ENCODE data around the gene USP13.
"Not testable (repeated sequence)": the region's sequence is repeated elsewhere in the genome, so short reads cannot be mapped to it uniquely, and the experiment has no call there.

Gene USP13, protein sequence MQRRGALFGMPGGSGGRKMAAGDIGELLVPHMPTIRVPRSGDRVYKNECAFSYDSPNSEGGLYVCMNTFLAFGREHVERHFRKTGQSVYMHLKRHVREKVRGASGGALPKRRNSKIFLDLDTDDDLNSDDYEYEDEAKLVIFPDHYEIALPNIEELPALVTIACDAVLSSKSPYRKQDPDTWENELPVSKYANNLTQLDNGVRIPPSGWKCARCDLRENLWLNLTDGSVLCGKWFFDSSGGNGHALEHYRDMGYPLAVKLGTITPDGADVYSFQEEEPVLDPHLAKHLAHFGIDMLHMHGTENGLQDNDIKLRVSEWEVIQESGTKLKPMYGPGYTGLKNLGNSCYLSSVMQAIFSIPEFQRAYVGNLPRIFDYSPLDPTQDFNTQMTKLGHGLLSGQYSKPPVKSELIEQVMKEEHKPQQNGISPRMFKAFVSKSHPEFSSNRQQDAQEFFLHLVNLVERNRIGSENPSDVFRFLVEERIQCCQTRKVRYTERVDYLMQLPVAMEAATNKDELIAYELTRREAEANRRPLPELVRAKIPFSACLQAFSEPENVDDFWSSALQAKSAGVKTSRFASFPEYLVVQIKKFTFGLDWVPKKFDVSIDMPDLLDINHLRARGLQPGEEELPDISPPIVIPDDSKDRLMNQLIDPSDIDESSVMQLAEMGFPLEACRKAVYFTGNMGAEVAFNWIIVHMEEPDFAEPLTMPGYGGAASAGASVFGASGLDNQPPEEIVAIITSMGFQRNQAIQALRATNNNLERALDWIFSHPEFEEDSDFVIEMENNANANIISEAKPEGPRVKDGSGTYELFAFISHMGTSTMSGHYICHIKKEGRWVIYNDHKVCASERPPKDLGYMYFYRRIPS

DNA sequence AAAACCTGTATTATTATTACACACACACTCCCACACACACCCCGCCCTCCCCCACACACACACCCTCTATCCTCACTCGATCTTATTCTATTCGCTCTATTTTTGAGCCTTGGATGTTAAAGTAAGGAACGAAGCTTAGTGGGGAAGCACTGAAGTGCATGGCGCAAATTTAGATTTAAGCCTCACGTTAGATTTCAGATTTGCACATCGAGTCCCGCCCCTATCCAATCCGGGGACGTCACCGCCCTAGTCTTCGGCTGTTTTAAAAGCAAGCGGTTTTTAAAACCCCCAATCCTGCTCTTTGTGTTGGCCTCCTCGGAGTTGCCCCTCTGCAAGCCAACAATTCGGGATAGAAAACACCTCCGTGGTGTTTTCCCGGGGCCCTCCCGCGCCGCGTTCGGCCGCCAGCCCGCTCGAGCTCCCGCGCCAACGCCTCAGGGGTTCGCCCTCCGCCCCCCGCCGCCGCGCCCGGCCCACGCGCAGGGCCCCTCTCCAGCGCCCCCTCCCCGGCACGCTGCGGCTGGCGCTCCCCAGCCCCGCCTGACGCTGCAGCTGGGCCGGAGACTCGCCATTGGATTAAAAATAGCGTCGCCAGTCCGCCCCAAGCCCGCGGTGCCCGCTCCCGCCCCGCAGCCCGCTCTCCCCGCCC is at the start of gene USP13:
USP13 (plus strand) TSS at position 594 of the 649 bp plus-strand sequence. CDS start 186 bp downstream, outside the sequence.
- peak; percentile 76 for DNase-seq (ENCODE audit: low spot score)

DNA sequence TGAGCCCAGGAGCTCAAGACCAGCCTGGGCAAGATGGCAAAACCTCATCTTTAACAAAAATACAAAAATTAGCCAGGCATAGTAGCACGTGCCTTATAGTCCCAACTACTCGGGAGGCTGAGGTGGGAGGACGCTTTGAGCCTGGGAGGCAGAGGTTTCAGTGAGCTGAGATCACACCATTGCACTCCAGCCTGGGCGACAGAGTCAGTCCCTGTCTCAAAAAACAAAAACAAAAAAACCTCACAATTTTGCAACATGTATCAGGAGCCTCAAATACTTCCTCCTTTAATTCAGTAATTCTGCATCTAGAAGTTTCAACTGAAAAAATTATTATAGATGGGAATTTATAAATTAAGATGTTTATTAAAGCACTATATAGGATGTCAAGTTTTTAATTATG is 49.5 kb upstream of the USP13 start:
- no peak for DNase-seq (ENCODE audit: low spot score)

DNA sequence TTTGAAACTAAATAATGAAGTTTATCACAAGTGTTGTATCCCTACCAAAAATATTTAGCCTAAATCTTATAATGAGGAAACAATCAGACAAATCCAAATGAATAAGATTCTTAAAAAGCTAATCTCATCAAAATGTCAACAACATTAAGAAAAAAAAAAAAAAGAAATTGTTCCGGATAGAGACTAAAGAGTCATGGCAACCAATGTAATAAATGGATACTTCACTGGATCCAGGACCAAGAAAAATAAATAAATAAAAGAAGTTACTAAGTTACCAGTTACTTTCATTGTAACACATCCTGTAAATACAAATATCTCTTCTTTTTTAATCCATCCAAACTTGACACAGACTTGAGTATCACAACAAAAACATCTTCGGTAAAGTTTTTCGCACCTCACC is 49.0 kb upstream of the USP13 start:
- DNase-seq (ENCODE audit: low spot score) = no peak

DNA sequence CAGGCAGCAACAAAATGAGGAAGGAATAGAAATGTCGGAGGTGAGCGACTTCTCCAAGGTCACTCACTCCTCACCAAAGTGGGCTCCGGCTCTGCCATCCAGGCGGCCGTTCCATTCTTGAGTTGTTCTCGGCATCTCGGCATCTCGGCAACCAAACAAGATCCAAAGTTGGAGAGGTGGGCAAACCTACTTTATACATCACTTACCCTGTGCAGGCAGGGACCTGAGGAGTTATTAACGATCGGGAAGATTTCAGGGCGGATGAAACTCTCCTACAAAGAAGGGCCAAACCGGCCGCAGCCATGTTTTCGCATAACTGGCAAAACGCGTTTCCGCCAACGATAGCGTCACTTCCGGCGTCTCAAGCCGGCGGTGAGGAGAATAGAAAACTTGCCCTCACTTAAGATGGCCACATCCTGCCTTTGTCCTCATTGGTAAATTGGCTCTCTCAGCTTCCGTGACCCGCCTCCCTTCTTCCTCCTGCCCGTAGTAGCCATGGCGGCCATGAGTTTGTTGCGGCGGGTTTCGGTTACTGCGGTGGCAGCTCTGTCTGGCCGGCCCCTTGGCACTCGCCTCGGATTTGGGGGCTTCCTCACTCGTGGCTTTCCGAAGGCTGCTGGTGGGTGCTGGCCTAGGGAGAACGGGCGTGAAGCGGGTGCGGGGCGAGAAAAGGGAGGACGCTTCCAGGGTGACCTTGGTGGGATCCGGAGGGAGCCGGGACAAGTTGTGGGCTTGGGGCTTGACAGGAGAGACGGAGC is 48.3 kb upstream of the USP13 start, which contains the start of the genes MRPL47 and NDUFB5:
MRPL47 (minus strand) TSS at position 318 of the 758 bp plus-strand sequence; CDS start at position 304, 14 bp downstream.
NDUFB5 (plus strand) TSS at position 474 of the 758 bp plus-strand sequence; CDS start at position 496, 22 bp downstream.
- peak; percentile 97 for DNase-seq (ENCODE audit: low spot score)

DNA sequence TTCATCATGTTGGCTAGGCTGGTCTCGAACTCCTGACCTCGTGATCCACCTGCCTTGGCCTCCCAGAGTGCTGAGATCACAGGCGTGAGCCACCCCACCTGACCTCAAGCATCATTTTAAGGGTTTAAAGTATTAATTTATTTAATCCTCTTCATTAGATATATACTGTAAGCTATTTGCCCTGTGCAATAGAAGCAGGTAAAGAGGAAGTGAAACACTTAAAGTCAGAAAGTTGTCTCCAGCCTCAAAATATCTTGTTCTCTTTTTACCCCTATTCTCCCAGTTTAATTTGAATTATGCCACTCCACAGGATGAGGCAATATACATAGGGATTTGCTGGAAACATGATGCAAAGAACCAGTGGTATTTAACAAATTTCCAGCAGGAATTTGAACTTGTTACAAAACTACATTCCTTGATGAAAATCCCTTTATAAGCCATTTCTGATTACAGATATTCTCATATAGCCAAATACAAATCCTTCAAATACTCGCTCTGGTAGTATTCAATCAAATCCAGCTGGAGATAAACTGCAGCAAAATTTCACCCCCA is 46.2 kb upstream of the USP13 start:
- DNase-seq (ENCODE audit: low spot score) = no peak

DNA sequence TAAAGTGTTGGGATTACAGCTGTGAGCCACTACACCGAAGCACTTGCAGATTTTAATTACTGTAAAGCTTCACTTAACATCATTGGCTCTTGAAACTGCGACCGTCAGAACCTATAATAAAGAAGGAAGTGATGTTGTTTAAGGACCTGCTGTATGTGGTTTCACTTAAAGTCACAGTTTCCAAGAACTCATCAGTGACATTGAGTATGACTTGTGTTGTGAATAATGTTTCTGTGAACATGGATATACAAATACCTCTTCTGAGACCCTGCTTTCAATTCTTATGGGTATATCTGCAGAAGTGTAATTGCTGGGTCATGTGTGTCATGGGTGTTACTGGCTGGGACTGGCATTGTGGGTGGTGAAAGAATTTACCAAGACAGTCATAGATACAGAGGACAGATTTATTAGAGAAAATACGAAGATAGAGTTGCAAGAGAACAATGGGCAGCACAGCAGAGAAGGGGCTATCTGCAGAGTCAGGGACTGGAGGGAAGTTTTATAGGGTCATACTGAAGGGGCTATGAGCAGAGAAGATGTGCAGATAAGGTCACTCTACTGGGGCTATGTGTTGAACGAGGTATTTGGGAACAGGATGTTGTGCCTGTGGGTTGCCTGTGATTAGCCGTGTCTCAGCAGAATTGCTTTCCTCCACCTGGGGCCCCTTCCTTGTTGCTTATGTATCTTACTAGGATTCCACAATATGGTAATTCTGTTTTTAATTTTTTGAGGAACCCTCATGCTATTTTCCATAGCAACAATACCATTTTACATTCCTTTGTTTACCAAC is 43.7 kb upstream of the USP13 start:
- no peak for DNase-seq (ENCODE audit: low spot score)

DNA sequence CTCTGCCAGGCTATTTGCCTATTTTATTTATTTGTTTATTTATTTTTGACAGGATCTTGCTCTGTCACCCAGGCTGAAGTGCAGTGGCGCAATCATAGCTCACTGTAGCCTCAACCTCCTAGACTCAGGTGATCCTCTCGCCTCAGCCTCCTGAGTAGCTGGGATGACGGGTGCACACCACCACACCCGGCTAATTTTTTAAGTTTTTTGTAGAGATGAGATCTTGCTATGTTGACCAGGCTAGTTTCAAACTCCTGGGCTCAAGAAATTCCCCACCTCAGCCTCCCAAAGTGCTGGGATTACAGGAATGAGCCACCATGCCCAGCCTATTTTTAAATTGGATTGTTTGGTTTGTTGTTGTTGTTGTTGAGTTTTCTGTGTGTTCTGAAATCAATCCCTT is 42.8 kb upstream of the USP13 start:
- no peak for DNase-seq (ENCODE audit: low spot score)

DNA sequence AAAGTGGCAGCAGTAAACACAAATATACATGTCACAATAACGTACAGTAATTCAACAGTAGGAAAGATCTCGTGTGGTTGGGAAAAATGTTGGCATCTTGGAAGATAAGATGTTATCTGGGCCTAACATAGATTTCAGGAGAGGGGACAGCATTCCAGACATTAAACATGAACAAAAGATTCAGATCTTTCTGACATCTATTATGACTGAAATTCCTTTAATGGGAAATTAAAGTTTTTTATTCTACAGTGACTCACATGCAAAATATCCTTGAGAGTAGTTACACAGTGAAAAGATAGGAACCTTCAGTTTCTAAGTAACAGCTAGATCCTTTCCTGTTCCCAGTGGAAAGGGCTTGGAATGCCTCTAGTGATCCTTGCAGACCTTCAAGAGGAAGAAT is 39.0 kb upstream of the USP13 start:
- DNase-seq (ENCODE audit: low spot score) = peak; percentile 50

DNA sequence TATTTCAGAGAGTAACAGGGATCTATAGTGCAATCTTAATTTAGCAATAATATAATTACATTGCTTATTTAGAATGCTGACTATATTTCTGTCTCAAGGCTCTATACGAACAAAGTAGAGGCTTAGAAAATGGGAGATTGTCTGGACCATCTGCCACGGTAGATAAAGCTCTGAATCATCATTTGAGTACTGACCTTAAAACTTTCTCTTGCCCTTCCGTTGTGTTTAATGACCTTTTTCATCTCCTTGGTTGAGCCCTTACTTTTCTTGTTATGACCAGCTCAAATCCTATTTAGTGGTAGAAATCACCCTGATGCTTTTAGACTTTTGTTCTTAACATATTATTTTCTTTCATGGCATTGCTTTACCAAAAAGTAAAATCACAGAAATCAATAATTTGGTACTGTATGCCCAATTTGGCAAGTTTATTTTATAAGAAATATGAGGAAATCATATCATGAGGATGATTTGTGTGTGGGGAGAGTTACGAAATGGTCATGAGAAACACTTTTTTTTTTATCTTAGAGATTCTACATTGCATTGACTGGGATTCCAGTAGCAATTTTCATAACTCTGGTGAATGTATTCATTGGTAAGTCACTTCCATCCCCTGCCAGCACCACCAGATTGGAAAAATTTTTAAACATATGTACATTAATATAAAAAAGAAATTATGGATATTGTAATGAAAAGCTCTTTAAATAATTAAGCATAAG is 37.2 kb upstream of the USP13 start:
- DNase-seq (ENCODE audit: low spot score) = no peak

DNA sequence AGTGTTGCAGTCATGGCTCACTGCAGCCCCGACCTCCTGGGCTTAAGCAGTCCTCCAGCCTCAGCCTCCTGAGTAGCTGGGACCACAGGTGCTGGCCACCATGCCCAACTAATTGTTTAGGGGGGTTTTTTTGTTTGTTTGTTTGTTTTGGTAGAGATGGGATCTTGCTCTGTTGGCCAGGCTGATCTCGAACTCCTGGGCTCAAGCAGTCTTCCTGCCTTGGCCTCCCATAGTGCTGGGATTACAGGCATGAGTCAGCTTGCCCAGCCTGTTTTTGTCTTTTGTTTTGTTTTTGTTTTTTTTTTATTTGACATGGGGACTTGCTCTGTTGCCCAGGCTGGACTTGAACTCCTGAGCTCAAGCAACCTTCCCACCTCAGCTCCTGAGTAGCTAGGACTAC is 30.8 kb upstream of the USP13 start:
- no peak for DNase-seq (ENCODE audit: low spot score)

DNA sequence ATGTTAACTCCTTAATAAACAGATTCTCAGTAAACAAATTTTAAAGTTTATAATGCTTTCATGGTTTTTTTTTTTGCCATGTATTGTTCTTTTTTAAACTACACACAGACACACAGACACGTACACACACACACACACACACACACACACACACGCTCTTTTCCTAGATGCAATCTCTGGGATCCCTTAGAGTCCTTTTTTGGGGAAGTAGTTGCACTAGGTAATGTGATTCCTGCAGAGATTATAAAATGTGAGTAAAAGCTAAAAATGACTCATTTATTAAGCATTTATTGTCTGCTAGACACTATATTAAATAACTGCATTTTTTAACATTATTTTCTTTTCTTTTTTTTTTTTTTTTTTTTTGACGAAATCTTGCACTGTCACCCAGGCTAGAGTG is 28.4 kb upstream of the USP13 start:
- DNase-seq (ENCODE audit: low spot score) = no peak

DNA sequence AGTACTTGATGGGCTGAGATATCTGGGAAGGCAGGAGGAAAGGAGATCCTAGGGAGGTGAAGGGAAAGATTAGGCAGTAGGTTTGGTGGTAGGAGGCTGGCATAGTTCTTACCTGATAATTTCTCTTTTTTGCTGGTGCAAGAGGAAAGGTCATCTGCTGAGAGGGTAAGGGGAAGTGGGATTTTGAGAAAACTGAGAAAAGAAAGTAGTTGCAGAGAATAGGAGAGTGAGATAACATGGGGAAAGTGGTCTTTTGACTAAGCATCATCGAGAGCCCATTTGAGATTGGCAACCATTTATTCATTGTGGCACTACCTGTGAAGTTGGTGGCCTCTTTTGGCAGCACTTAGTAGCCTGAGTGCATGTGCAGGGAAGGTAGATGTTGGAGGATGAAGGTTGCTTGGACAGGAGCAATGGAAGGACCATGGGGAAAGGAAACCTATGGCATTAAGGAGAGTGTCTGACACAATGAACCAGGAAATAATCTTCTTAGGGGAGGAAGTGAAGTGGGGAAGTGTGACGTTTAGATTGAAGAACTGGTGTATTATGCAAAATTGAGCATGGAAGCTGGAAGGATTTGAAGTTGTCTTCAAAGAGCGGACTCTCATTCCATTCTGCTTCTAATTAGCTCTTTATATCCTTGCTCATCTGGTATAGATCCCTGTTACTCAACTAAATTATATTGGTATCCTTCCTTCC is 21.9 kb upstream of the USP13 start:
- no peak for DNase-seq (ENCODE audit: low spot score)

DNA sequence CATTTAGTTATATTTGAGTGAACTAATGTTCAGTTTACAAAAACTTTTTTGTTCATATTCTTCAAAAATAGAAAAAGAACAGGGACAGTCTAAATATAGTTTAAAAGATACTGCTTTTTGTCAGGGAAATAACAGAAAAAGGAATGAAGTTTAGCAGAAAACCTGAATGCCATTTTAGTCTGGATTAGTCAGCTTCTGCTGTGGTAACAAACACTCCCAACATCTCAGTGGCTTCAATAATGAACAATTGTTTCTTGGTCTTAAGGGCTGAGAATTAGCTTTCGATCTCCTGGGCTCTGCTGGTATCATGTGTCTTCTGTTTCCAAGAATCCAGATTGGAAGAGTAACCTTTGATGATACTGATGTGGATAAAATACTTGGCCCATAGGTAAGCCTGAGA is 12.4 kb upstream of the USP13 start:
- DNase-seq (ENCODE audit: low spot score) = no peak

DNA sequence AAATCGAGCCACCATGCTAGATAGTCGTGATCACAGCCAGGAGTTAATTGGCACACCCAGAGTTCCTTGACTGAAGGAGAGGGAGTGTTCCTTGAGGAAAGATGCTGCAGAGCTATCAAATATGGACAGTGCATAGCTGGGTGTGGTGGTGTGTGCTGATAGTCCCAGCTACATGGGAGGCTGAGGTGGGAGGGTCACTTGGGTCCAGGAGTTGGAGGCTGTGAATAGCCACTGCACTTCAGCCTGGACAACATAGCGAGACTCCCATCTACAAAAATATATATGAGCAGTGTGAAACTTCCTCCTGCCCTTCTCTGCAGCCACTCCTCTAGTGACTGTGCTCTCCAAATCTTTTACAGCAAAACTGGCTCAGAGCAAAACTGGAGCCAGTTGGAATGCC is 10.0 kb upstream of the USP13 start:
- DNase-seq (ENCODE audit: low spot score) = no peak

DNA sequence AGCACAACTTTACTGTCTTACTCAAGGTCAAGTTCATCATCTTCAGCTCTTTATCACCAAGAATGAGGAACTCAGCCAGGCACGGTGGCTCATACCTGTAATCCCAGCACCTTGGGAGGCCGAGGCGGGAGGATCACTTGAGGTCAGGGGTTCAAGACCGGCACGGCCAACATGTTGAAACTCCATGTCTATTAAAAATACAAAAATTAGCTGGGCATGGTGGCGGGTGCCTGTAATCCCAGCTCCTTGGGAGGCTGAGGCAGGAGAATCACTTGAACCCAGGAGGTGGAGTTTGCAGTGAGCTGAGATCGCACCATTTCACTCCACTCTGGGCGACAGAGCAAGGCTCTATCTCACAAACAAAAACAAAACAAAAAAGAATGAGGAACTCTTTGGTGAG is 9.0 kb upstream of the USP13 start:
- DNase-seq (ENCODE audit: low spot score) = not testable (repeated sequence)

DNA sequence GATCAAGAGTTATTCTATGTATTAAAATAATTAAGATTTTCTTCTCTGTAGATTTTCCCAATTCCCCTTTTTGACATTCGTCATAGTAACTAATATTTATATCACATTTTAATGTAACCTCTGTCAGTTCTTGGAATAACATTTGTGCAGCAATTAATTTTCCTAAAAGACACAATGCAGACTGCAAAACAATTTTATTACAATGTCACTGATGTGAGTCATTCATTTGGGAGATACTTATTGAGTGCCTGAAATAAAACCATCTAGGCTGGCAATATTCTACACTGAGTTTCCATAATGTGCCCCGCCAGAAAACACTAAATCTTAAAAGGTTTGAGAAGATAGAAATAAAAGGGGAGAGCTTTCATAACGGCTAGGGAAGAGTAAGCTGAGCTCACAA is 6.7 kb upstream of the USP13 start:
- no peak for DNase-seq (ENCODE audit: low spot score)

DNA sequence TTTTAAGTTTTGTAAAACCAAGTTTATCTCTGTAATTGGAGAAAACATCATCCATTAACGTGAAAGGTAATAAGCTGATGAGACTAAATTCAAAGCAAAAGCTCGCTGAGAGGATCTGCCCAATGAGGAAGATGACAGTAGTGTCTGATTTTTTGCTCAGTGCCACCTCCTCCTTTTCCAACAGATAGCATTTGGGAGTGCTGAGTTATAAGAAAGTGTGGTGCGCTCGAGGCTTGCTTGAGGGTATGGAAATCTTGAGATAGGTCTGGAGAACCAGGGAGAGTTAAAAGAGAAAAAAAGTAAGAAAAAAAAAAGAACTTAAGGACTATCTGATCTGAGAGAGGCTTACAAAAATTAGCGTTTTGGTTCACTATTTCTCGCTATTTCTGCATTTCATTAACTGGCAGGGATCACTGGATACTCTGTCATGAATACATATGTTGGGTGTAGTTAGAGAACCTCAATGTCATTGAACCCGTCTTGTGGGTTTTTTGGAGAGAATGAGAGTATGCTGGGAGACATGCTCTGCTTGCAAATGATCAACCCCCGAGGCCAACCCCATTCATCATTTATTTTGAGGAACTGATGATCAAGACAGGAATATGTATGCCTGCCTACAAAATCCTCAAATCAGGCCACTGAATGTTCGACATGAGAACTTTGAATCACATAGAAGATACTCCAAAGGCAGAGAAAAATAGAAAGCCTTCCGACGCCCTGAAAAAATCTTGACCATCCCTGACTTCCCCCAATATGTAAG is 973 bp upstream of the USP13 start:
- DNase-seq (ENCODE audit: low spot score) = no peak

DNA sequence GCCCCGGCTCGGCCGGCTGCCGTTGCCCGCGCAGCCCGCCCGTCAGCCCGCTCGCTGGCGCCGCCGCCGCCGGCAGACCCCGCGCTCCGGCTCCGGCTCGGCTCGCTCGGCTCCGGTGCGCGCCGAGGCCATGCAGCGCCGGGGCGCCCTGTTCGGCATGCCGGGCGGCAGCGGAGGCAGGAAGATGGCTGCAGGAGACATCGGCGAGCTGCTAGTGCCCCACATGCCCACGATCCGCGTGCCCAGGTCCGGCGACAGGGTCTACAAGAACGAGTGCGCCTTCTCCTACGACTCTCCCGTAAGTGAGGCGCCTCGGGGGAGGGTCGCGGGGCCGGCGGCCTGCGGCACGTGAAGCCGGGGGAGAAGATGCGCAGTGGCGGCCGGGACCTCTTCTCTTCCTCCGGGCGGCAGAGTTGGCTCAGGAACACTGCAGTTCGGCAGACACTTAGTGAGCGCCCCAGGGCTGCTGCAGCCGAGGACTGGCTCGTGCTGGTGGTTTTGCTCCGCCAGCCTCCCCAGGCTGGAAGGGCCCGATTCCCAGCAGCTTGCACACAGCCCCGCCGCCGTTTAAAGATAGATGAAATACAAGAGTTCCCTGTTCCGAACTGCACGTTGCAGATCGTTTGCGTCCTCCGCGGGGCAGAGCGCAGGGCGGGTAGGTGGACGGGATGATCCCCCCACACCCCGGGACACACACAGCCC is 407 bp downstream of the USP13 start:
- peak; percentile 73 for DNase-seq (ENCODE audit: low spot score)
